Measurements from ENCODE around the gene METTL16.
A peak's percentile ranks its signal among the peaks of the same experiment; 100 is the strongest.
"Not testable (repeated sequence)": the region's sequence is repeated elsewhere in the genome, so short reads cannot be mapped to it uniquely, and the experiment has no call there.

The METTL16 gene, protein sequence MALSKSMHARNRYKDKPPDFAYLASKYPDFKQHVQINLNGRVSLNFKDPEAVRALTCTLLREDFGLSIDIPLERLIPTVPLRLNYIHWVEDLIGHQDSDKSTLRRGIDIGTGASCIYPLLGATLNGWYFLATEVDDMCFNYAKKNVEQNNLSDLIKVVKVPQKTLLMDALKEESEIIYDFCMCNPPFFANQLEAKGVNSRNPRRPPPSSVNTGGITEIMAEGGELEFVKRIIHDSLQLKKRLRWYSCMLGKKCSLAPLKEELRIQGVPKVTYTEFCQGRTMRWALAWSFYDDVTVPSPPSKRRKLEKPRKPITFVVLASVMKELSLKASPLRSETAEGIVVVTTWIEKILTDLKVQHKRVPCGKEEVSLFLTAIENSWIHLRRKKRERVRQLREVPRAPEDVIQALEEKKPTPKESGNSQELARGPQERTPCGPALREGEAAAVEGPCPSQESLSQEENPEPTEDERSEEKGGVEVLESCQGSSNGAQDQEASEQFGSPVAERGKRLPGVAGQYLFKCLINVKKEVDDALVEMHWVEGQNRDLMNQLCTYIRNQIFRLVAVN

DNA sequence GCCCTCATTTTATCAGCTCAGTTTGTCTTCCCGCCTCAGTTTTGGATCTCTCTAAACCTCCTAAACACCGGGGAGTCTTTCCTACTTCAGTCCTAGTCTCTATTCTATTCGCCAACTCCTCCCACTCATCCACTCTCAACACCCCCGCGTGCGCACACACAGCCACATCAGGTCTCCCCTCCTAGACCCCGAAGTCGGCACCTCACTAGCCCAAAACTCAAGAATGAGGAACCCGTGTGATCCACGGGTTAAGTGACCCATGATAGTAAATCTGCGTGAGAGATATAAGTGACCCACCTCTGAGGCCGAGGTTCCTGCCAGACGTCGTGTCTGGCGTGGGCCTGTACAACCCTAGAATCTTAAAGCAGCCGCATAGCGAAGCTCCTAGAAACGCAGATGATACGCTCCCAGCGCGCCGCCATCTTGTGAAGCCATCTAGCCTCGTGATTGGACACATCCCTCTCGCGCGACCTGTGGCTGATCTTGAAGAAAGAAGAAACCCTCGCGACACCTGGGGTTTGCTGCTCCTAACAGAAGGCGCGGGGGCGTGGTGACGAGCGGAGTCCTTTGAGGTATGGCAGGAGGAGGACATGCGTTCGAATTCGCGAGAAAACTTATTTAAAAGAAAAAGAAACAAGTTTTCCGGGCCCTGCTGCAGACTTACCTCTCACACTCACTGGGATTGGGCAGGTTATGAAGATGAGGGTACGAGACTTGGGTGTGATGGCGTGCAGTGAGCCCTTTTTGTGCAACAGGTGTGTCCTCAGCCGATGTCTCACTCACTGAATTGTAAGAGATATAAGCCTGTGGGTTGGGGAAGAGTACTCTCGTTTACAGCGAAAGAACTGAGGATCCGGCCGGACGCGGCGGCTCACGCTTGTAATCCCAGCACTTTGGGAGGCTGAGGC is at the start of gene METTL16:
TSS of gene METTL16 (minus strand) at position 427 of the 908 bp plus-strand sequence. CDS start 9,557 bp downstream, outside the sequence.
- peak; percentile 99 for DNase-seq (ENCODE audit: low read depth)

DNA sequence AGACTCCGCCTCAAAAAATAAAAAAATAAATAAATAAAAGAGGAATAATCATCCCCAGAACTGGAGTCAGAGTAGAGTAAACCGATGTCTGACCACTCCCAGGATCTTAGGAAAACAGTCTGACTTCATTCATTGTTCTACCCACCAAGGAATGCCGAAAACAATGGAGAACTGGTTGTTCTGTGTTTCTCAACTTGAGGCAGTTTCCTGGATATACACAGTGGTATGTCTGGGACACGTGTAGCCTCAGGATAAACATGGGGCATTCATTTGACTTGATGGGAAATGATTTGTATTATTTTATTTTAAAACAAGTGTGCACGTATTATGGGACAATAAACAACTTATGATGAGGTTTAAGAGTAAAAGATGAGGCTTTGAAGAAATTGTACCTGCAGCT is 49.0 kb upstream of the METTL16 start:
- DNase-seq (ENCODE audit: low read depth) = no peak

DNA sequence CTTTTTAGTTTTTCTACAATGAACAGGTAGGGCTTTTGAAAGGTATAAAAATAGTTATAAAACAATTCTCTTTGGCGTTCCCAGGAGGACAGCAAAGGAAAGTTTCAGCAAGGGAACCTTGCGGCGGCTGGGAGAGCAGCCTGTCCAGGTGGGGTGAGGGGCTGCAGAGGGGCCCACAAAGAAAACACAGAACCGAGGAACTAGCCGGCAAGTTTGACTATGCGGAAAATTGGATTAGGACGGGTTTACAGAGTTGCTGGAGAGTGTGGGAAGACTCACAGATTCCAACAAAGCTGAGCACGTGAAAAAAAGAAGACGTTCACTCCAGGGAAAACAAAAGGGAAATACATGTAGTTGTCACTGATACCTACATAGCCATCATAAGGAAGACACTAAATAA is 40.2 kb upstream of the METTL16 start:
- DNase-seq (ENCODE audit: low read depth) = no peak

DNA sequence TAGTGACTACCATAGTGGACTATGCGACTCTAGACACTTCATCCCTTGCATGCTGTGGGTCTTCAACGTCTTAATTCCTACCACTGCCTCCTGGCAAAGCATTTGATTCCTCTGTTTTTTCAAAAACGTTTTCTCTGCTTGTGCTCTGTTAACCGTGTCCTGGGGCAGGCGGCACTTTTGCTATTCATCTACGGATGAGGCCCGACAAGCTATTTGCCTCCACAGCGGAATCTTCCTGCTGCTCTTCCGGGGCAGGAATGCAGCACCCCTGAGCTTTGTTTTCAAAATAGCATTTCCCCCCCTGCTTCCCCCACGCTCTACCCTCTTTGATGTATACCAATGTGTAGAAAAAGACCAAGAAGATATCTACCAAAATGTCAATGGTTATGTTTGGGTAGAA is 39.8 kb upstream of the METTL16 start:
- DNase-seq (ENCODE audit: low read depth) = no peak

DNA sequence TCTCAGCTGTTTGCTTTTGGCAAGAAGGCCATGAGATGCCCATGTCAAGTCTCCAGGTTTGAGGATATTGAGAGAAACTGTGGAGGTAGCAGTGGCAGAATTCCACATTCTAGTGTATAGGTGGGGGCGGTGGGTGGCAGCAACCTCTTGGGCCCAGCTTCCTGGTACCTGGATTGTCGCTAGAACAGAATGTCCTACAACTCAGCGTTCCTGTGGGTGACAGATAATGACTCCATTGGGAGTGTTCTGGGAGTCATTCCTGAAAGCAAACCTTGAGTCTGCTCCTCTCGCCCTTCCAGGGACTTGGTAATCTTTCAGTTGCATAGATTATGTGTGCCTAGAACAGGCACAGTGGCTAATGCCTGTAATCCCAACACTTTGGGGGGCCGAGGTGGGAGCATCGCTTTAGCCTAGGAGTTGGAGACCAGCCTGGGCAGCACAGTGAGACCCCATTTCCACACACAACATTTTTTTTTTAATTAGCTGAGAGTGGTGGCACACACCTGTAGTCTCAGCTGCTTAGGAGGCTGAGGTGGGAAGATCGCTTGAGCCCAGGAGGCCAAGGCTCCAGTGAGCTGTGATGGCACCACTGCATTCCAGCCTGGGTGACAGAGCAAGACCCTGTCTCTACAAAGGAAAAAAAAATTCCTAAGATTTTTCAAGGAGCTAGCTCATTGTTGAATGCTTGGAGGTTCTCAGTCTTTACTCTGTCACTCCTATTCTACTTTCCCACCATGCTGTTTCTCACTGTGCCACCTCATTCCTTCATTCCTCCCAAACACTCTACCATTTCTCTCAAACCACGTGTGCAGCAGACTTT is 37.9 kb upstream of the METTL16 start:
- DNase-seq (ENCODE audit: low read depth) = no peak

DNA sequence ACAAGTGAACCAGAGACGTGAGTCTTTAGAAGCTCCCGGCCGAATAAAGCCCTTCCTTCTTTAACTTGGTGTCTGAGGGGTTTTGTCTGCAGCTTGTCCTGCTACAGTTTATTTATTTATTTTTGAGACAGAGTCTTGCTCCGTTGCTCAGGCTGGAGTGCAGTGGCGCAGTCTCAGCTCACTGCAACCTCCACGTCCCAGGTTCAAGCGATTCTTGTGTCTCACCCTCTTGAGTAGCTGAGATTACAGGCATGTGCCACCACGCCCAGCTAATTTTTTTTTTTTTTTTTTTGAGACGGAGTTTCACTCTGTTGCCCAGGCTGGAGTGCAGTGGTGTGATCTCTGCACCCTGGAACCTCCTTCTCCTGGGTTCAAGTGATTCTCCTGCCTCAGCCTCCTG is 36.3 kb upstream of the METTL16 start:
- DNase-seq (ENCODE audit: low read depth) = not testable (repeated sequence)

DNA sequence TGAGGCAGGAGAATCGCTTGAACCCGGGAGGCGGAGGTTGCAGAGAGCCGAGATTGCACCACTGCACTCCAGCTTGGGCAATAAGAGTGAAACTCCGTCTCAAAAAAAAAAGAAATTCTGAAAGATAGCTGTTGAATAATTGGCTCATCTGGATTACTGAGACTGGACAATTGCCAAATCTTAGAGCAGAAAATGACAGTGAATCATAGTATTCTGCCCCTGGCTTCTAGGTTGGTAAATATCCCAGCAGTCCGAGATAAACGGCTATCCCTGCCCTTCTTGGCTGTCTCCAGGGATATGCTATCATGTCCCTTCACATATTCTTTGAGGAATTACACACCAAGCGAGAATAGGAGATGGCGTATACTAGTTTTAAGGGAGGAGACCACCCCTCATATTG is 35.5 kb upstream of the METTL16 start:
- peak; percentile 86 for DNase-seq (ENCODE audit: low read depth)

DNA sequence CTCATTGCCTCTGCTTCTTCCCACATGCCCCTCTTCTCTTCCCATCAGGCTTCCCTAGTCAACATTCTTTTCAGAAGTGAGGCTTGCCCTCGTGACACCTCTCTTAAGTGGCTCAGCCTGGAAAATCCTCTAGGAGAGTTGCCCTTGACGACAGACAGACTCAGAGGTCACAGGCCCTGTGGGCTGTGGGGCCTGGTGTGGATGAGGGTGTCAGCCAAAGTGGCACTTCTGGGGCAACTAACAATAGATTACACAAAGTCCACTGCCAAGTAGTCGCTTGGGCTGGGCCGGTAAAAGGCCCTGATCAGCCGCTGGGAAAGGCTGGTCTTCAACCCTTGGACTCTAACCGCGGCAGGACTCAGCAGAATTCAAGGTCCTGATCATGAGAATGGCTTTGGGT is 33.7 kb upstream of the METTL16 start:
- no peak for DNase-seq (ENCODE audit: low read depth)

DNA sequence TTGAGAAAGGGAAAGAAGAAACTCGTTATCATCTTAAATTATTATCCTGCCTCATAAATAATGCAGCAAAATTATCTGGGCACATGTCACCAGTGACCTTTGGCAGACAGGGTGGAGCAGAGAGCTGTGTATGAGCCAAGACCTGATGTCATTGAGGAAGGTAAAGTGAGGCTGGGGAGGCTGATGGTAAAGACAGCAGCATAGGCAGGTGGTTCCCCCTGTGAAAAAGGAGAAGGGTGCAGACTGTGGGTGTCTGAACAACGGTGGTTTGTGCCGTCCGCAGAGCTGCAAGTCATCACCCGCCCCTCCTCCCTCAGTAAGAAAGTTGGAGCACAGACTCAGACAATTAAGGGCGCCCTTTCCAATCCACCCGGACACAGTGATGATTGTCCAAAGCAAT is 30.8 kb upstream of the METTL16 start:
- DNase-seq (ENCODE audit: low read depth) = no peak

DNA sequence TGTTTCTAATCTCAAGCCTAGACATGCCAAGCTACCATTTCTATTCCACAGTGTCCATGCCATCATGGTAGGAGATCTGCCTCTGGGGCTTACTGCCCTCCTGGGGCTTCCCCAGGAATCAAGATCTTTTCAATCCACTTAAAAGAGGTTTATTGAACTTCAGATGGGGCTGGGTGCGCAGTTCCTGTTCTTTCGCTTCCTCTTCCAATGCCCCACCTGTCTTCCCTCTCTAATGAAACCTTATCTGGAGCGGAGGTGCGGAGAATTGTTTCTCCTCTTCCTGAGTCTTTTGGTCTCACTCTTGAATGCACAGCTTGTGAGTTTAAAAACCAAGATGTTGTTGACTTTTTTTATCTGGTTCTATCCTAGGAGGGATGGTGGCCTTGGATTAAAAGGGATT is 30.4 kb upstream of the METTL16 start:
- DNase-seq (ENCODE audit: low read depth) = no peak

DNA sequence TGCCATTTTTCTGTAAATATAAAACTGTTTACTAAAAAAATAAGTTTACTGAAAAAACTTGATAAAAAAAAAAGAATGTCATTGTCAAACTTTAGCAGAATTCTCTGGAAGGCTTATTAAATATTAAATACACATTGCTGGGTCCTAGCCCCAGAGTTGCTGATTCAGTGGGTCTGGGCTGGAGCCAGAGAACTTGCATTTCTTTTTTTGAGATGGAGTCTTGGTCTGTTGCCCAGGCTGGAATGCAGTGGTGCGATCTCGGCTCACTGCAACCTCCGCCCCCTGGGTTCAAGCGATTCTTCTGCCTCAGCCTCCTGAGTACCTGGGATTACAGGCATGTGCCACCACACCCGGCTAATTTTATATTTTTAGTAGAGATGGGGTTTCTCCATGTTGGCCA is 25.9 kb upstream of the METTL16 start:
- DNase-seq (ENCODE audit: low read depth) = not testable (repeated sequence)

DNA sequence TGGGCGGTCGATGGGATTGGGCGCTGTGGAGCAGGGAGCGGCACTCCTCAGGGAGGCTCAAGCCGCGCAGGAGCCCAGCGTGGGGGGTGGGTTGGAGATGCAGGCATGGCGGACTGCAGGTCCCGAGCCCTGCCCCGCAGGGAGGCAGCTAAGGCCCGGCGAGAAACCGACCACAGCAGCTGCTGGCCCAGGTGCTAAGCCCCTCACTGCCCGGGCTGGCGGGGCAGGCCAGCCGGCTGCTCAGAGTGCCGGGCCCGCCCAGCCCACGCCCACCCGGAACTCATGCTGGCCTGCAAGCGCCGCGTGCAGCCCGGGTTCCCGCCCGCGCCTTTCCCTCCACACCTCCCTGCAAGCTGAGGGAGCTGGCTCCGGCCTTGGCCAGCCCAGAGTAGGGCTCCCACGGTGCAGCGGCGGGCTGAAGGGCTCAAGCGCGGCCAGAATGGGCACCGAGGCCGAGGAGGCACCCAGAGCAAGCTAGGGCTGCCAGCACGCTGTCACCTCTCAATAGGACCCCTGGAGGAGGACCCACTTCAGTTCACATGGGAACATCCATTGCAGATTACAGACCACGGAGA is 20.5 kb upstream of the METTL16 start:
- no peak for DNase-seq (ENCODE audit: low read depth)

DNA sequence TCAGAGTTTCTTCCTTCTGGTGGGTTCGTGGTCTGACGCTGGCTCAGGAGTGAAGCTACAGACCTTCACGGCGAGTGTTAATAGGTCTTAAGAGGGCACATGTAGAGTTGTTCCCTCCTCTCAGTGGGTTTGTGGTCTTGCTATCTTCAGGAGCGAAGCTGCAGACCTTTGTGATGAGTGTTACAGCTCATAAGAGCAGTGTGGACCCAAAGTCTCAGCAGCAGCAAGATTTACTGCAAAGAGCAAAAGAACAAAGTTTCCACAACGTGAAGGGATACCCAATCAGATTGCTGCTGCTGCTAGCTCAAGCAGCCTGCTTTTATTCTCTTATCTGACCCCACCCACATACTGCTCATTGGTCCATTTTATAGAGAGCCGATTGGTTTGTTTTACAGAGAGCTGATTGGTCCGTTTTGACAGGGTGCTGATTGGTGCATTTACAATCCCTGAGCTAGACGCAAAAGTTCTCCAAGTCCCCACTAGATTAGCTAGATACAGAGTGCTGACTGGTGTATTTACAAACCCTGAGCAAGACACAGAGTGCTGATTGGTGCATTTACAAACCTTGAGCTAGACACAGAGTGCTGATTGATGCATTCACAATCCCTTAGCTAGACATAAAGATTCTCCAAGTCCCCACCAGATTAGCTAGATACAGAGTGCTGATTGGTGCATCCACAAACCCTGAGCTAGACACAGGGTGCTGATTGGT is 19.7 kb upstream of the METTL16 start:
- not testable (repeated sequence) for DNase-seq (ENCODE audit: low read depth)

DNA sequence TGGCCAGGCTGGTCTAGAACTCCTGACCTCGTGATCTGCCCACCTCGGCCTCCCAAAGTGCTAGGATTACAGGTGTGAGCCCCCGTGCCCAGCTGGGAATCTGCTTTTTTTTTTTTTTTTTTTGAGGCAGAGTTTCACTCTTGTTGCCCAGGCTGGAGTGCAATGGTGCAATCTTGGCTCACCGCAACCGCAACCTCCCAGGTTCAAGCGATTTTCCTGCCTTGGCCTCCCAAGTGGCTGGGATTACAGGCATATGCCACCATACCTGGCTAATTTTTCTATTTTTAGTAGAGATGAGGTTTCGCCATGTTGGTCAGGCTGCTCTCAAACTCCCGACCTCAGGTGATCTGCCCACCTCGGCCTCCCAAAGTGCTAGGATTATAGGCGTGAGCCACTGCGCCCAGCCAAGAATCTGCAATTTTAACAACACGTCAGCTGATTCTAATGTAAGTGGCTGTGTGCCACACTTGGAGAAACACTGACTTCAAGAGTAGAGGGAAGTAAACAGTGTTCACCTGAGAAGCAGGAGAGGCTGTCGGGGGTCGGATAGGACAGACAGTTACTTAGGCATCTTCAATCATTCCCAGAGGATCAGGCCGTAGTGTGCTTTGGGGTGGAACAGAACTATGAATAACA is 10.2 kb upstream of the METTL16 start:
- not testable (repeated sequence) for DNase-seq (ENCODE audit: low read depth)

DNA sequence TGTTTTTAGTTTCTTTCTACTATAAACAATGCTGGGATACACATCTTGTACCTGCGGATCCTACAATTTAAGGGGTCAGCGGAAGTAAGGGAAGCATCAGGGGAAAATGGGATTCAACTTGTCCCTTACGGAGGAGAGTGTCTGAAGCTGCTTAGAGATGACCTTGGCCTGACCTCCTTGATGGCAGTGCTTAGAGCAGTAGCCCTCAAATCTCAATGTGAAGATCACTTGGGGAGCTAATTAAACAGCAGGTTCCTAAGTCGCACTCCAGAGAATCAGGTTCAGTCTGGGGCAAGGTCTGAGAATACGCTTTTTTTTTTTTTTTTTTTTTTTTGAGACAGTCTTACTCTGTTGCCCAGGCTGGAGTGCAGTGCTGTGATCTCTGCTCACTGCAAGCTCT is 9.6 kb upstream of the METTL16 start:
- DNase-seq (ENCODE audit: low read depth) = no peak

DNA sequence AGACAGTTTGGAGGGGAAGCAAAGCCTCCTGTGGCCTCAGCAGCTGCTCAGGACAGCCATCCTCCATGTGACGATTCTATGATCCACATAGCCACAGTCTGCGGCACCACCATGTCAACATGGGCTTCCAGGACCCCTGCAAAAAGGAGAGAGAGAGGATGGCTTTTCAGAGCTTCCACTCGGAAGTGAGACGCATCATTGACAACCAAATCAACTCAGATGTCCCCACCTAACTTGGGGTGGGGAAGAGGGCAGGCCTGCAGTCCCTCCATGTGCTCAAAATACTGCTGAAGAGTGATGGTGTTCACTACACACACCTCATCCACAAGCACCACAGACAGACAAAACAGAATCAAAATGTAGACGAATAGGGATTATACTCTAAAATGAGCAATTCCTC is 5.9 kb upstream of the METTL16 start:
- DNase-seq (ENCODE audit: low read depth) = no peak

DNA sequence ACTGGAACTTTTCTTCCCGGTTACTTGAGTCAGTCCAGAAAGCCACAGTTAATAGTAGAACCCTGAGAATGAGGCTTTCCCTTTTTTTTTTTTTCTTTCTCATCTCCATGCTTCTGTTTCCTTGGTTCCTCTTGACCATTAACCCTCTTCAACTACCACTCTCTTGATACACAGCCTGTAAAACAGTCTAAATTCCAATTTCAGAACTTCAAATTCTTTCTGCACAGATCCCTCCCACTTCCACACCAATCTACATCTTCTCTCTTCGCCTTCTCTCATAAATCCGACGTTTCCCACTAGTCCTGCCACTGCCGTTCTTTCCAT is 588 bp downstream of the METTL16 start:
- no peak for DNase-seq (ENCODE audit: low read depth)

DNA sequence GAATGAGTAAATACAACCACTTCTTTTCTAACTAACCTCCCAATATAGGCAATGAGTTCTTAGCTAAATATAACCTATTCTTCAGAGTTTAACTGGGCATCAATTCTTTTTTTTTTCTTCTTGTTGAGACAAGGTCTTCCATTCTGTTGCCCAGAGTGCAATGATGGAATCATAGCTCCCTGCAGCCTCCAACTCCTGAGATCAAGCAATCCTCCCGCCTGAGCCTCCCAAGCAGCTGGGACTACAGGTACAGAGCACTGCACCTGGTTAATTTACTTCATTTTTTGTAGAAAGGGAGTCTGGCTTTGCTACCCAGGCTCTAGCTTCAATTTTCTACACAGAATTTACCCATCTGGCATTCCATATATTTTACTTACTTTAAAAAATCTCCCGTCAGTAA is 1.1 kb downstream of the METTL16 start:
- DNase-seq (ENCODE audit: low read depth) = no peak

DNA sequence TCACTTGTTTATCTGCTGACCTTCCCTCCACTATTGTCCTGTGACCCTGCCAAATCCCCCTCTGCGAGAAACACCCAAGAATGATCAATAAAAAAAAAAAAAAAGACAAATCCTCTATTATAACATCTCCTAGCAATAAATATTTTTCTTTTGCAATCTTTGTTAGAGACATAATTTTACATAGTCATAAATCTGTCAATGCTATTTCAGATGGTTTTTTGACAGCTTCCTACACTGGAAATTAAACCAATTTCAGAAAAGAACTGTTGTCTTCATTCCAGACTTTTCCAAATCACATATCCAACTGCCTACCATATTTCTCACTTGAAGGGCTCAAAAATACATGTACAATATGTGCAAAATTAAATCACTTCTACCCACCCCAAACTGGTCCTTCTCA is 3.7 kb downstream of the METTL16 start:
- DNase-seq (ENCODE audit: low read depth) = no peak

DNA sequence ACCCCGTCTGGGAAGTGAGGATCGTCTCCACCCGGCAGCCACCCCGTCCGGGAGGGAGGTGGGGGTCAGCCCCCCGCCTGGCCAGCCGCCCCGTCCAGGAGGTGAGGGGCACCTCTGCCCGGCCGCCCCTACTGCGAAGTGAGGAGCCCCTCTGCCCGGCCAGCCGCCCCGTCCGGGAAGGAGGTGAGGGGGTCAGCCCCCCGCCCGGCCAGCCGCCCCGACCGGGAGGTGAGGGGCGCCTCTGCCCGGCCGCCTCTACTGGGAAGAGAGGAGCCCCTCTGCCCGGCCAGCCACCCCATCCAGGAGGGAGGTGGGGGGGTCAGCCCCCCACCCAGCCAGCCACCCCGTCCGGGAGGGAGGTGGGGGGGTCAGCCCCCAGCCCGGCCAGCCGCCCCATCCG is 4.7 kb downstream of the METTL16 start:
- not testable (repeated sequence) for DNase-seq (ENCODE audit: low read depth)

DNA sequence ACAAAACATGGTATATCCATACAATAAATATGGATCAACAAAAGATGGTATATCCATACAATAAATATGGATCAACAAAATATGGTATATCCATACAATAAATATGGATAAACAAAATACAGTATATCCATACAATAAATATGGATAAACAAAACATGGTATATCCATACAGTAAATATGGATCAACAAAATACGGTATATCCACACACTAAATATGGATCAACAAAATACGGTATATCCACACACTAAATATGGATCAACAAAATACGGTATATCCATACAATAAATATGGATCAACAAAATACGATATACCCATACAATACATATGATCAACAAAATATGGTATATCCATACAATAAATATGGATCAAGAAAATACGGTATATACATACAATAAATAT is 8.1 kb downstream of the METTL16 start:
- no peak for DNase-seq (ENCODE audit: low read depth)

Measured in amniotic epithelial cell (primary cell).